ENCODE measurements around the gene LARP6. TPM values are rescaled to one million over a fixed set of nuclear protein-coding genes. Genes with fewer than 3 reads are reported as not detected.

LARP6 gene
- total RNA-seq, 1 experiment from 2014 or later = 15.2 TPM

GRCh38 chr15:70820214-70820613, 33.7 kb downstream of the LARP6 start (continued):
- no peak for TF ChIP-seq HMGXB4 (CRISPR knock-in tag; IDR thresholded peaks at IDR 0.05)
- no peak for TF ChIP-seq CREB1 (CRISPR knock-in tag; IDR thresholded peaks at IDR 0.05)
- no peak for TF ChIP-seq E2F1 (CRISPR knock-in tag; IDR thresholded peaks at IDR 0.05)
- TF ChIP-seq, protein P1, sequence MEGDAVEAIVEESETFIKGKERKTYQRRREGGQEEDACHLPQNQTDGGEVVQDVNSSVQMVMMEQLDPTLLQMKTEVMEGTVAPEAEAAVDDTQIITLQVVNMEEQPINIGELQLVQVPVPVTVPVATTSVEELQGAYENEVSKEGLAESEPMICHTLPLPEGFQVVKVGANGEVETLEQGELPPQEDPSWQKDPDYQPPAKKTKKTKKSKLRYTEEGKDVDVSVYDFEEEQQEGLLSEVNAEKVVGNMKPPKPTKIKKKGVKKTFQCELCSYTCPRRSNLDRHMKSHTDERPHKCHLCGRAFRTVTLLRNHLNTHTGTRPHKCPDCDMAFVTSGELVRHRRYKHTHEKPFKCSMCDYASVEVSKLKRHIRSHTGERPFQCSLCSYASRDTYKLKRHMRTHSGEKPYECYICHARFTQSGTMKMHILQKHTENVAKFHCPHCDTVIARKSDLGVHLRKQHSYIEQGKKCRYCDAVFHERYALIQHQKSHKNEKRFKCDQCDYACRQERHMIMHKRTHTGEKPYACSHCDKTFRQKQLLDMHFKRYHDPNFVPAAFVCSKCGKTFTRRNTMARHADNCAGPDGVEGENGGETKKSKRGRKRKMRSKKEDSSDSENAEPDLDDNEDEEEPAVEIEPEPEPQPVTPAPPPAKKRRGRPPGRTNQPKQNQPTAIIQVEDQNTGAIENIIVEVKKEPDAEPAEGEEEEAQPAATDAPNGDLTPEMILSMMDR (IDR thresholded peaks at IDR 0.05) = no peak
- TF ChIP-seq ZNF121 (CRISPR knock-in tag; IDR thresholded peaks at IDR 0.05) = no peak

GRCh38 chr15:70818580-70818979, 35.4 kb downstream of the LARP6 start:
- H3K4me3 Mint-ChIP-seq = no peak overlapping the region
- peaks cover 4% of the 10 kb centered on the region; the same call in 1 of the 2 replicates for H3K36me3 Mint-ChIP-seq
- H3K9me3 Mint-ChIP-seq = peaks cover 22% of the 10 kb centered on the region
- ChIA-PET POLR2A (no interaction called here), CTCF (no interaction called here)
- H3K27ac Mint-ChIP-seq = no peak overlapping the region
- no peak for DNase-seq (ENCODE audit: low spot score)
- peaks cover 9% of the 10 kb centered on the region for H3K4me1 Mint-ChIP-seq
- ATAC-seq = no peak
- H3K27me3 Mint-ChIP-seq (ENCODE audit: low read depth) = no peaks in the 10 kb centered on the region; the same call in 1 of the 2 replicates
- TF ChIP-seq, protein P2, sequence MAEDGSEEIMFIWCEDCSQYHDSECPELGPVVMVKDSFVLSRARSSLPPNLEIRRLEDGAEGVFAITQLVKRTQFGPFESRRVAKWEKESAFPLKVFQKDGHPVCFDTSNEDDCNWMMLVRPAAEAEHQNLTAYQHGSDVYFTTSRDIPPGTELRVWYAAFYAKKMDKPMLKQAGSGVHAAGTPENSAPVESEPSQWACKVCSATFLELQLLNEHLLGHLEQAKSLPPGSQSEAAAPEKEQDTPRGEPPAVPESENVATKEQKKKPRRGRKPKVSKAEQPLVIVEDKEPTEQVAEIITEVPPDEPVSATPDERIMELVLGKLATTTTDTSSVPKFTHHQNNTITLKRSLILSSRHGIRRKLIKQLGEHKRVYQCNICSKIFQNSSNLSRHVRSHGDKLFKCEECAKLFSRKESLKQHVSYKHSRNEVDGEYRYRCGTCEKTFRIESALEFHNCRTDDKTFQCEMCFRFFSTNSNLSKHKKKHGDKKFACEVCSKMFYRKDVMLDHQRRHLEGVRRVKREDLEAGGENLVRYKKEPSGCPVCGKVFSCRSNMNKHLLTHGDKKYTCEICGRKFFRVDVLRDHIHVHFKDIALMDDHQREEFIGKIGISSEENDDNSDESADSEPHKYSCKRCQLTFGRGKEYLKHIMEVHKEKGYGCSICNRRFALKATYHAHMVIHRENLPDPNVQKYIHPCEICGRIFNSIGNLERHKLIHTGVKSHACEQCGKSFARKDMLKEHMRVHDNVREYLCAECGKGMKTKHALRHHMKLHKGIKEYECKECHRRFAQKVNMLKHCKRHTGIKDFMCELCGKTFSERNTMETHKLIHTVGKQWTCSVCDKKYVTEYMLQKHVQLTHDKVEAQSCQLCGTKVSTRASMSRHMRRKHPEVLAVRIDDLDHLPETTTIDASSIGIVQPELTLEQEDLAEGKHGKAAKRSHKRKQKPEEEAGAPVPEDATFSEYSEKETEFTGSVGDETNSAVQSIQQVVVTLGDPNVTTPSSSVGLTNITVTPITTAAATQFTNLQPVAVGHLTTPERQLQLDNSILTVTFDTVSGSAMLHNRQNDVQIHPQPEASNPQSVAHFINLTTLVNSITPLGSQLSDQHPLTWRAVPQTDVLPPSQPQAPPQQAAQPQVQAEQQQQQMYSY (CRISPR knock-in tag; IDR thresholded peaks at IDR 0.05) = no peak
- TF ChIP-seq MLX (CRISPR knock-in tag; IDR thresholded peaks at IDR 0.05) (no peak), ZNF416 (CRISPR knock-in tag; IDR thresholded peaks at IDR 0.05) (no peak), SMAD4 (CRISPR knock-in tag; IDR thresholded peaks at IDR 0.05) (no peak), USF2 (CRISPR knock-in tag; IDR thresholded peaks at IDR 0.05) (no peak), JAZF1 (CRISPR knock-in tag; IDR thresholded peaks at IDR 0.05) (no peak), NR2C2 (CRISPR knock-in tag; IDR thresholded peaks at IDR 0.05) (no peak), ZNF423 (CRISPR knock-in tag; IDR thresholded peaks at IDR 0.05) (no peak), JUN (CRISPR knock-in tag; IDR thresholded peaks at IDR 0.05) (no peak), CREB1 (CRISPR knock-in tag; IDR thresholded peaks at IDR 0.05) (no peak), AR (CRISPR knock-in tag; IDR thresholded peaks at IDR 0.05) (no peak), TEAD4 (CRISPR knock-in tag; IDR thresholded peaks at IDR 0.05) (no peak), TP53 (CRISPR knock-in tag; IDR thresholded peaks at IDR 0.05) (no peak), RELA (CRISPR knock-in tag; IDR thresholded peaks at IDR 0.05; ENCODE audit: borderline replicate concordance) (no peak)
- TF ChIP-seq, protein P3, sequence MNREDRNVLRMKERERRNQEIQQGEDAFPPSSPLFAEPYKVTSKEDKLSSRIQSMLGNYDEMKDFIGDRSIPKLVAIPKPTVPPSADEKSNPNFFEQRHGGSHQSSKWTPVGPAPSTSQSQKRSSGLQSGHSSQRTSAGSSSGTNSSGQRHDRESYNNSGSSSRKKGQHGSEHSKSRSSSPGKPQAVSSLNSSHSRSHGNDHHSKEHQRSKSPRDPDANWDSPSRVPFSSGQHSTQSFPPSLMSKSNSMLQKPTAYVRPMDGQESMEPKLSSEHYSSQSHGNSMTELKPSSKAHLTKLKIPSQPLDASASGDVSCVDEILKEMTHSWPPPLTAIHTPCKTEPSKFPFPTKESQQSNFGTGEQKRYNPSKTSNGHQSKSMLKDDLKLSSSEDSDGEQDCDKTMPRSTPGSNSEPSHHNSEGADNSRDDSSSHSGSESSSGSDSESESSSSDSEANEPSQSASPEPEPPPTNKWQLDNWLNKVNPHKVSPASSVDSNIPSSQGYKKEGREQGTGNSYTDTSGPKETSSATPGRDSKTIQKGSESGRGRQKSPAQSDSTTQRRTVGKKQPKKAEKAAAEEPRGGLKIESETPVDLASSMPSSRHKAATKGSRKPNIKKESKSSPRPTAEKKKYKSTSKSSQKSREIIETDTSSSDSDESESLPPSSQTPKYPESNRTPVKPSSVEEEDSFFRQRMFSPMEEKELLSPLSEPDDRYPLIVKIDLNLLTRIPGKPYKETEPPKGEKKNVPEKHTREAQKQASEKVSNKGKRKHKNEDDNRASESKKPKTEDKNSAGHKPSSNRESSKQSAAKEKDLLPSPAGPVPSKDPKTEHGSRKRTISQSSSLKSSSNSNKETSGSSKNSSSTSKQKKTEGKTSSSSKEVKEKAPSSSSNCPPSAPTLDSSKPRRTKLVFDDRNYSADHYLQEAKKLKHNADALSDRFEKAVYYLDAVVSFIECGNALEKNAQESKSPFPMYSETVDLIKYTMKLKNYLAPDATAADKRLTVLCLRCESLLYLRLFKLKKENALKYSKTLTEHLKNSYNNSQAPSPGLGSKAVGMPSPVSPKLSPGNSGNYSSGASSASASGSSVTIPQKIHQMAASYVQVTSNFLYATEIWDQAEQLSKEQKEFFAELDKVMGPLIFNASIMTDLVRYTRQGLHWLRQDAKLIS (CRISPR knock-in tag; IDR thresholded peaks at IDR 0.05; ENCODE audit: borderline replicate concordance) = no peak

Data from WTC11 (cell line).